GM12872 (cell line): ENCODE results near the gene CRTC1.

ENCODE experiments used
- CTCF ChIP-seq: IDR thresholded peaks from 3 replicates; pipeline ENCODE4 v1.5.1; 2011; ENCODE audit warnings: low read depth, mild to moderate bottlenecking, low read length, moderate library complexity; ENCODE audit not compliant: insufficient read depth

The CRTC1 gene

GRCh38 chr19:18700501-18701249, 17.2 kb downstream of the CRTC1 start:
- no peak for TF ChIP-seq CTCF

- no peak for TF ChIP-seq CTCF
Measured at GRCh38 chr19:18701250-18701608, 17.7 kb downstream of the CRTC1 start.

GRCh38 chr19:18704054-18704453, 20.6 kb downstream of the CRTC1 start:
- TF ChIP-seq CTCF, result no peak

- TF ChIP-seq CTCF, result no peak
Measured at GRCh38 chr19:18704971-18705370, 21.5 kb downstream of the CRTC1 start.

GRCh38 chr19:18708452-18709231, 25.2 kb downstream of the CRTC1 start:
- no peak for TF ChIP-seq CTCF

GRCh38 chr19:18709546-18709945, 26.1 kb downstream of the CRTC1 start:
- no peak for TF ChIP-seq CTCF

GRCh38 chr19:18710186-18710585, 26.7 kb downstream of the CRTC1 start:
- no peak for TF ChIP-seq CTCF
